ENCODE data around the gene ADCY2. TPM values are rescaled to one million over a fixed set of nuclear protein-coding genes. Genes with fewer than 3 reads are reported as not detected.

Gene ADCY2
- total RNA-seq, 3 donors from 2014 or later: 1.7 to 14.8 (median 2.2) TPM

DNA sequence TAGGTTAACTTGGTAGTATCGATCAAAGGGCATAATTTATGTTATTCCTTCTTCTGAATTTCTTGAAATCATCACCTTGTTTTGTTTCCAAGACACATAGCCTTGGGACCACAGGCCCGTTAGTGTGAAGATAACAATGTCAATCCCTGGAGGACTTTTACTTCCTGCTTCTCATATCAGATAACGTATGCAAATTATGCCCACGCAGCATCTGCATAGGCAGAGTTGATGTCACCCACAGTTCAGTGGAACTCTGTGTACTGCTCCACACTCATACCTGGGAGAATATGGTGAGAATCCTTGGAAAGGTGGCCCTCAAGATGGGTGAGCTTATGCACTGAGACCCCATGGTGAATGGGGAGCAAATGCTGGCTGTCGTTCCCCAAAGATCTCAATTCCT is 360.0 kb downstream of the ADCY2 start:
- Histone ChIP-seq H3K36me3 (ENCODE audit: low read depth) (no peaks in the 10 kb centered on the region), H3K9me3 (no peaks in the 10 kb centered on the region), H3K4me3 (no peak overlapping the region), H3K4me1 (ENCODE audit: low read depth) (no peaks in the 10 kb centered on the region)
- DNase-seq (no peak), ATAC-seq (no peak)
- TF ChIP-seq, protein P1, sequence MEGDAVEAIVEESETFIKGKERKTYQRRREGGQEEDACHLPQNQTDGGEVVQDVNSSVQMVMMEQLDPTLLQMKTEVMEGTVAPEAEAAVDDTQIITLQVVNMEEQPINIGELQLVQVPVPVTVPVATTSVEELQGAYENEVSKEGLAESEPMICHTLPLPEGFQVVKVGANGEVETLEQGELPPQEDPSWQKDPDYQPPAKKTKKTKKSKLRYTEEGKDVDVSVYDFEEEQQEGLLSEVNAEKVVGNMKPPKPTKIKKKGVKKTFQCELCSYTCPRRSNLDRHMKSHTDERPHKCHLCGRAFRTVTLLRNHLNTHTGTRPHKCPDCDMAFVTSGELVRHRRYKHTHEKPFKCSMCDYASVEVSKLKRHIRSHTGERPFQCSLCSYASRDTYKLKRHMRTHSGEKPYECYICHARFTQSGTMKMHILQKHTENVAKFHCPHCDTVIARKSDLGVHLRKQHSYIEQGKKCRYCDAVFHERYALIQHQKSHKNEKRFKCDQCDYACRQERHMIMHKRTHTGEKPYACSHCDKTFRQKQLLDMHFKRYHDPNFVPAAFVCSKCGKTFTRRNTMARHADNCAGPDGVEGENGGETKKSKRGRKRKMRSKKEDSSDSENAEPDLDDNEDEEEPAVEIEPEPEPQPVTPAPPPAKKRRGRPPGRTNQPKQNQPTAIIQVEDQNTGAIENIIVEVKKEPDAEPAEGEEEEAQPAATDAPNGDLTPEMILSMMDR (IDR thresholded peaks at IDR 0.05): no peak
- intact Hi-C loops (cut with DNase I, micrococcal nuclease): no loop called here

DNA sequence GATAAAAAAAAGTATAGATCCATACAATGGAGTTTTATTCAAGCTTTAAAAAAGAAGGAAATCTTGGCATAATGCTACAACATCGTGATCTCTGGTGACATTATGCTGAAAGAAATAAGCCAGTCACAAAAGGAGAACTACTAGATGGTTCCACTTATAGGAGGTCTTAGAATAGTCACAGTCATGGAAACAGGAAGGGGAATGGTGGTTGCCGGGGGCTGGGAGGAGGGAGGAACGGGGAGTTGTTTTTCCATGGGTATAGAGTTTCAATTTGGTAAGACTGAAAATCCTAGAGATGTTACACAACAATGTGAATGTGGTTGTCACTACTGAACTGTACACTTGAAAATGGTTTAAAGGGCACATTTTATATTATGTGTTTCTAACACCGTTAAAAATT is 360.5 kb downstream of the ADCY2 start:
- Histone ChIP-seq H3K4me3 (no peak overlapping the region), H3K36me3 (ENCODE audit: low read depth) (no peaks in the 10 kb centered on the region), H3K4me1 (ENCODE audit: low read depth) (no peaks in the 10 kb centered on the region), H3K9me3 (no peaks in the 10 kb centered on the region)
- TF ChIP-seq, protein P1 (IDR thresholded peaks at IDR 0.05): no peak
- no peak for ATAC-seq
- intact Hi-C loops (cut with DNase I, micrococcal nuclease): no loop called here
- no peak for DNase-seq

DNA sequence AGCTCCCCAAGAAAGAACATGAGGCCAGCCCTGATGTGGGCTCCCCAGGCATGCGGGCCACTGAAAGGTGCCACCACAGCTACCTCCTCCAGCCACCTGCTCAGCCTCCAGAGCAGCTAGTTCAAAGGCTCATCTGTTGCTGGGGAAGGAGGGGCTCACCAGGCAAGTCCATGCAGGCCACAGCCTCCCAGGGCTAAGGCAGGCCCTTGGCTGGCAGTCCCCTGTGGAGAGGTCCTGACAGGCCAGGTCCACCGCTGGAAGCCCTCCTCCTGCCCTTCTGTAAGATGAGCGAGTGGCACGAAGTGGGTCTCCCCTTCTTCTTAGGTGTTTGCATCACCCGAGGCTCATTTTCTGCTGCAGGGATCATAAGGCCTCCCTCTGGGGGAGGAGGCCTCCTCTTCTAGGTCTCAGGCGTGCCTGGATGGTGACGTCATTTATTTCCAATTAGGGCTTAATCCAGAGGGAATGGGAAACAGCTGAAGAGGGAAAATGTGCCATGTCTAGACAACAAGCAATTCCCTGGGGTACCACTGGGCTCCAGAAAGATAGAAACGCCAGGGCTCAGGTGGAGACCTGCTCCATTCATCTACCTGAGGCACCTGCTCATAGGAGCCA is 363.4 kb downstream of the ADCY2 start:
- H3K4me1 ChIP-seq (ENCODE audit: low read depth): no peaks in the 10 kb centered on the region
- no peak overlapping the region for H3K4me3 ChIP-seq
- ATAC-seq: no peak
- TF ChIP-seq, protein P1 (IDR thresholded peaks at IDR 0.05): no peak
- no peaks in the 10 kb centered on the region for H3K9me3 ChIP-seq
- H3K36me3 ChIP-seq (ENCODE audit: low read depth): no peaks in the 10 kb centered on the region
- intact Hi-C loops (cut with DNase I, micrococcal nuclease): no loop called here
- no peak for DNase-seq

DNA sequence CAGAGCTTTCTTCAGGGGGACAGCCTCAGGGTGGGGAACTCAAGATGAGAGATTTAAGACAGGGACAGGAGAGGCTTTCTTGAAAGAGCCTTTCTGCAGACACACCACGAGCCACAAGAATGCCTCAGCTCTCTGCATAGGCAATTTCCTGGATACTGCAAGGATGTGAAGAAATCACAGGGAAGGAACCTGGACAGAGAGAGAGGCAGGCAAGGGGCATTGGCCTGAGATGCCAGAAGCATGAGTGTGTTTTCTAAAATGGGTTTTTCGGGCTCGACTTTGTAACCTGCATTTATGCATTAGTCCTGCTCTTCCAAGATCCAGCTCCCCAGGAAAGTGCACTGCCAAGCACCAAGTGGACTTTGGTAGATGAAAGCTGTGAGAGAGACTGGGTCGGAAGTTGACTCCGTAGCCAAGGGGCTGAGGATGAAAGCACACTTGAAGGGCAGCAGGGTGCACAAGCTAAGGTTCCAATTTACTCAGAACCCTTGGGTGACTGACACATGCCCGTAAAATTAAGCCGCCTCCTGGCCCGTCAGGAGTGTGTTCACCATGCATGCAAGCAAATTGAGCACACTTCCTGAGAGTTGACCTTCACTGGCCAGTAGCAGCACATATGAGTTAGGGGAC is 364.1 kb downstream of the ADCY2 start:
- intact Hi-C loops (cut with DNase I, micrococcal nuclease): no loop called here
- DNase-seq (no peak), ATAC-seq (no peak)
- Histone ChIP-seq H3K9me3 (no peaks in the 10 kb centered on the region), H3K4me1 (ENCODE audit: low read depth) (no peaks in the 10 kb centered on the region), H3K36me3 (ENCODE audit: low read depth) (no peaks in the 10 kb centered on the region), H3K4me3 (no peak overlapping the region)
- TF ChIP-seq, protein P1 (IDR thresholded peaks at IDR 0.05): no peak

DNA sequence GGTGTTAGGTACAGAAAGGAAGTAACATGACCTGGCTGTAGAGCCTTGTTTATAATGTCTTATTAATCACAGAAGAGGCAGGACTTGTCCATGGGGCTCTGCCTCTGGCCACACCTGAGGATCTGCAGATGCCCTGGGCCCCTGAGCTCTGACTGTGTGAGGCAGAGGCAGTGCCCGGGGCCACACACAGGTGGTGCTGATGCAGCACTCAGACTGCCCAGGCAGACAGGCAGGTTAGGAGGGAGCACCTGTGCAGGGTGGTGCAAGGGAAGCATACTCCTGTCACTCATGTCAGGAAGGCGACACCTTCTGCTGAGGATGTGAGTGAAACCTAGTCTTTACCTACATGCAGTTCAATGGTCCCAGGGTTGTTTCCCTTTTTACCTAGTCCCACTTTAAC is 366.3 kb downstream of the ADCY2 start:
- Histone ChIP-seq H3K4me1 (ENCODE audit: low read depth) (no peaks in the 10 kb centered on the region), H3K36me3 (ENCODE audit: low read depth) (no peaks in the 10 kb centered on the region), H3K4me3 (no peak overlapping the region), H3K9me3 (no peaks in the 10 kb centered on the region)
- DNase-seq (no peak), ATAC-seq (peak; percentile 51)
- intact Hi-C loops (cut with DNase I, micrococcal nuclease): no loop called here
- TF ChIP-seq, protein P1 (IDR thresholded peaks at IDR 0.05): no peak

Measured in mucosa of descending colon (tissue), 3 donors.